HepG2 (cell line): ENCODE measurements around the gene MTO1. TPM values are rescaled to one million over a fixed set of nuclear protein-coding genes. Genes with fewer than 3 reads are reported as not detected.
A peak's percentile ranks its signal among the peaks of the same experiment; 100 is the strongest.

Experiments used
- E2F2 ChIP-seq: sonication (generic); formaldehyde crosslinking; IDR thresholded peaks from 2 replicates; pipeline ENCODE4 v1.4.0; 2020; ENCODE audit warnings: missing genetic modification reagents, borderline replicate concordance
- GATAD1 ChIP-seq: IDR thresholded peaks from 2 replicates; pipeline ENCODE4 v1.6.1; 2016; ENCODE audit warnings: missing genetic modification reagents, missing compliant biosample characterization
- ISX ChIP-seq: sonication (generic); formaldehyde crosslinking; conservative IDR thresholded peaks from 2 replicates; pipeline ENCODE4 v1.5.0; 2020; ENCODE audit warnings: missing genetic modification reagents
- PITX1 ChIP-seq: sonication (generic); formaldehyde crosslinking; IDR thresholded peaks from 2 replicates; pipeline ENCODE4 v1.5.1; 2020; ENCODE audit warnings: mild to moderate bottlenecking, missing genetic modification reagents
- SP140L ChIP-seq: sonication (generic); formaldehyde crosslinking; IDR thresholded peaks from 2 replicates; pipeline ENCODE4 v1.4.0; 2020; ENCODE audit warnings: missing genetic modification reagents, borderline replicate concordance
- TGIF2 ChIP-seq: IDR thresholded peaks from 2 replicates; pipeline ENCODE4 v1.6.1; 2016; ENCODE audit warnings: control low read depth, missing compliant biosample characterization
- ZBTB39 ChIP-seq: sonication (generic); formaldehyde crosslinking; IDR thresholded peaks from 2 replicates; pipeline ENCODE4 v1.5.0; 2020; ENCODE audit warnings: missing genetic modification reagents
- ZMYM2 ChIP-seq: sonication (generic); formaldehyde crosslinking; IDR thresholded peaks from 2 replicates; pipeline ENCODE4 v1.8.0; 2022; ENCODE audit warnings: mild to moderate bottlenecking, missing genetic modification reagents
- ZMYM4 ChIP-seq: sonication (generic); formaldehyde crosslinking; IDR thresholded peaks from 2 replicates; pipeline ENCODE4 v1.8.1; 2023; ENCODE audit warnings: mild to moderate bottlenecking, missing genetic modification reagents
- ZNF589 ChIP-seq: sonication (generic); formaldehyde crosslinking; conservative IDR thresholded peaks from 2 replicates; pipeline ENCODE4 v1.8.0; 2022; ENCODE audit warnings: mild to moderate bottlenecking, moderate library complexity, missing genetic modification reagents
- ZSCAN29 ChIP-seq: sonication (generic); formaldehyde crosslinking; conservative IDR thresholded peaks from 2 replicates; pipeline ENCODE4 v1.4.0; 2020; ENCODE audit warnings: mild to moderate bottlenecking, missing genetic modification reagents
- polyA plus RNA-seq, 8 experiments: library from polyadenylated mRNA; depleted of rRNA in 3 of 8; stranded (reverse) in 7 of 8; unstranded in 1 of 8; fragments of >200 nt; fragmentation: Illumina TruSeq in 4 of 8; extraction: Trizol in 4 of 8; gene quantifications; 2 replicates each; pipeline versions ENCODE4 v1.2.1 to v1.2.3, GENCODE V29; 2011 to 2016; ENCODE audit warnings: low read depth in 4 of 8, missing spikeins in 1 of 8, mixed read lengths in 1 of 8; ENCODE audit not compliant: insufficient read depth in 1 of 8
- total RNA-seq, 5 experiments: library from RNA; depleted of rRNA; stranded (reverse); fragments of >200 nt; fragmentation: Illumina TruSeq; extraction: Trizol; gene quantifications; 2 replicates each; pipeline ENCODE4 v1.2.3, GENCODE V29; 2016; ENCODE audit warnings: low read depth in 1 of 5
- TF ChIP-seq, protein P1 (sequence below): sonication (generic); formaldehyde crosslinking; IDR thresholded peaks from 2 replicates; pipeline ENCODE4 v1.4.0; 2020; ENCODE audit warnings: missing genetic modification reagents
- TF ChIP-seq, protein P2 (sequence below): sonication (generic); formaldehyde crosslinking; IDR thresholded peaks from 2 replicates; pipeline ENCODE4 v1.5.0; 2020; ENCODE audit warnings: missing genetic modification reagents
- TF ChIP-seq, protein P3 (sequence below): sonication (generic); formaldehyde crosslinking; IDR thresholded peaks from 2 replicates; pipeline ENCODE4 v1.9.0; 2021; ENCODE audit warnings: missing genetic modification reagents, borderline replicate concordance
- TF ChIP-seq, protein P4 (sequence below): sonication (generic); formaldehyde crosslinking; IDR thresholded peaks from 2 replicates; pipeline ENCODE4 v1.8.1; 2023; ENCODE audit warnings: missing genetic modification reagents, mild to moderate bottlenecking, borderline replicate concordance

Gene MTO1
- total and polyA plus RNA-seq, 2 of the 13 experiments (the other 11 are each of a cell fraction or from before 2014, with no cell fraction given), result 21.1 to 45.3 TPM

GRCh38 chr6:73523434-73524123, 62.0 kb downstream of the MTO1 start (continued):
- TF ChIP-seq, protein P1, sequence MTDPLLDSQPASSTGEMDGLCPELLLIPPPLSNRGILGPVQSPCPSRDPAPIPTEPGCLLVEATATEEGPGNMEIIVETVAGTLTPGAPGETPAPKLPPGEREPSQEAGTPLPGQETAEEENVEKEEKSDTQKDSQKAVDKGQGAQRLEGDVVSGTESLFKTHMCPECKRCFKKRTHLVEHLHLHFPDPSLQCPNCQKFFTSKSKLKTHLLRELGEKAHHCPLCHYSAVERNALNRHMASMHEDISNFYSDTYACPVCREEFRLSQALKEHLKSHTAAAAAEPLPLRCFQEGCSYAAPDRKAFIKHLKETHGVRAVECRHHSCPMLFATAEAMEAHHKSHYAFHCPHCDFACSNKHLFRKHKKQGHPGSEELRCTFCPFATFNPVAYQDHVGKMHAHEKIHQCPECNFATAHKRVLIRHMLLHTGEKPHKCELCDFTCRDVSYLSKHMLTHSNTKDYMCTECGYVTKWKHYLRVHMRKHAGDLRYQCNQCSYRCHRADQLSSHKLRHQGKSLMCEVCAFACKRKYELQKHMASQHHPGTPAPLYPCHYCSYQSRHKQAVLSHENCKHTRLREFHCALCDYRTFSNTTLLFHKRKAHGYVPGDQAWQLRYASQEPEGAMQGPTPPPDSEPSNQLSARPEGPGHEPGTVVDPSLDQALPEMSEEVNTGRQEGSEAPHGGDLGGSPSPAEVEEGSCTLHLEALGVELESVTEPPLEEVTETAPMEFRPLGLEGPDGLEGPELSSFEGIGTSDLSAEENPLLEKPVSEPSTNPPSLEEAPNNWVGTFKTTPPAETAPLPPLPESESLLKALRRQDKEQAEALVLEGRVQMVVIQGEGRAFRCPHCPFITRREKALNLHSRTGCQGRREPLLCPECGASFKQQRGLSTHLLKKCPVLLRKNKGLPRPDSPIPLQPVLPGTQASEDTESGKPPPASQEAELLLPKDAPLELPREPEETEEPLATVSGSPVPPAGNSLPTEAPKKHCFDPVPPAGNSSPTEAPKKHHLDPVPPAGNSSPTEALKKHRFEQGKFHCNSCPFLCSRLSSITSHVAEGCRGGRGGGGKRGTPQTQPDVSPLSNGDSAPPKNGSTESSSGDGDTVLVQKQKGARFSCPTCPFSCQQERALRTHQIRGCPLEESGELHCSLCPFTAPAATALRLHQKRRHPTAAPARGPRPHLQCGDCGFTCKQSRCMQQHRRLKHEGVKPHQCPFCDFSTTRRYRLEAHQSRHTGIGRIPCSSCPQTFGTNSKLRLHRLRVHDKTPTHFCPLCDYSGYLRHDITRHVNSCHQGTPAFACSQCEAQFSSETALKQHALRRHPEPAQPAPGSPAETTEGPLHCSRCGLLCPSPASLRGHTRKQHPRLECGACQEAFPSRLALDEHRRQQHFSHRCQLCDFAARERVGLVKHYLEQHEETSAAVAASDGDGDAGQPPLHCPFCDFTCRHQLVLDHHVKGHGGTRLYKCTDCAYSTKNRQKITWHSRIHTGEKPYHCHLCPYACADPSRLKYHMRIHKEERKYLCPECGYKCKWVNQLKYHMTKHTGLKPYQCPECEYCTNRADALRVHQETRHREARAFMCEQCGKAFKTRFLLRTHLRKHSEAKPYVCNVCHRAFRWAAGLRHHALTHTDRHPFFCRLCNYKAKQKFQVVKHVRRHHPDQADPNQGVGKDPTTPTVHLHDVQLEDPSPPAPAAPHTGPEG (CRISPR knock-in tag), result peak; percentile 74; the same call in 1 of the 2 replicates
- peak; percentile 35 for TF ChIP-seq ZMYM2 (CRISPR knock-in tag)
- TF ChIP-seq ZSCAN29 (CRISPR knock-in tag), result no peak; the same call in 1 of the 2 replicates
- peak; percentile 33; the same call in 1 of the 2 replicates for TF ChIP-seq GATAD1 (CRISPR knock-in tag)
- no peak for TF ChIP-seq ZNF589
- no peak for TF ChIP-seq SP140L (CRISPR knock-in tag)
- peak; percentile 71 for TF ChIP-seq ZMYM4 (CRISPR knock-in tag)
- TF ChIP-seq, protein P2, sequence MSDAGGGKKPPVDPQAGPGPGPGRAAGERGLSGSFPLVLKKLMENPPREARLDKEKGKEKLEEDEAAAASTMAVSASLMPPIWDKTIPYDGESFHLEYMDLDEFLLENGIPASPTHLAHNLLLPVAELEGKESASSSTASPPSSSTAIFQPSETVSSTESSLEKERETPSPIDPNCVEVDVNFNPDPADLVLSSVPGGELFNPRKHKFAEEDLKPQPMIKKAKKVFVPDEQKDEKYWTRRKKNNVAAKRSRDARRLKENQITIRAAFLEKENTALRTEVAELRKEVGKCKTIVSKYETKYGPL (CRISPR knock-in tag), result 0 out of 2 replicates have a peak, but pooled peaks have one; percentile 26
- TF ChIP-seq ISX (CRISPR knock-in tag), result 0 out of 2 replicates have a peak, but pooled peaks have one; percentile 67
- TF ChIP-seq ZBTB39 (CRISPR knock-in tag), result peak; percentile 60; the same call in 1 of the 2 replicates
- TF ChIP-seq, protein P3, sequence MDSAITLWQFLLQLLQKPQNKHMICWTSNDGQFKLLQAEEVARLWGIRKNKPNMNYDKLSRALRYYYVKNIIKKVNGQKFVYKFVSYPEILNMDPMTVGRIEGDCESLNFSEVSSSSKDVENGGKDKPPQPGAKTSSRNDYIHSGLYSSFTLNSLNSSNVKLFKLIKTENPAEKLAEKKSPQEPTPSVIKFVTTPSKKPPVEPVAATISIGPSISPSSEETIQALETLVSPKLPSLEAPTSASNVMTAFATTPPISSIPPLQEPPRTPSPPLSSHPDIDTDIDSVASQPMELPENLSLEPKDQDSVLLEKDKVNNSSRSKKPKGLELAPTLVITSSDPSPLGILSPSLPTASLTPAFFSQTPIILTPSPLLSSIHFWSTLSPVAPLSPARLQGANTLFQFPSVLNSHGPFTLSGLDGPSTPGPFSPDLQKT (CRISPR knock-in tag), result no peak
- TF ChIP-seq E2F2, result no peak; the same call in 1 of the 2 replicates
- no peak for TF ChIP-seq PITX1 (CRISPR knock-in tag)
- TF ChIP-seq TGIF2, result peak; percentile 29; the same call in 1 of the 2 replicates
- TF ChIP-seq, protein P4, sequence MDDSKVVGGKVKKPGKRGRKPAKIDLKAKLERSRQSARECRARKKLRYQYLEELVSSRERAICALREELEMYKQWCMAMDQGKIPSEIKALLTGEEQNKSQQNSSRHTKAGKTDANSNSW (CRISPR knock-in tag), result peak; percentile 42; the same call in 1 of the 2 replicates
